A673 (cell line): Measurements from ENCODE around the gene PXDN.

ENCODE experiments used
- EZH2 ChIP-seq: fragments of 200-600 bp; sonication (generic); IDR thresholded peaks from 2 replicates; pipeline ENCODE4 v1.6.1; 2017; ENCODE audit warnings: borderline replicate concordance, low read depth, mild to moderate bottlenecking, mixed read lengths, antibody characterized with exemption, low read length; ENCODE audit not compliant: poor library complexity, severe bottlenecking
- TF ChIP-seq, protein P1 (sequence below): fragments of 300-800, 200-600 bp; sonication (generic); conservative IDR thresholded peaks from 2 replicates; pipeline ENCODE4 v1.5.1; 2017; ENCODE audit warnings: low read depth, mild to moderate bottlenecking, antibody characterized with exemption, low read length, moderate library complexity, mixed read lengths

DNA sequence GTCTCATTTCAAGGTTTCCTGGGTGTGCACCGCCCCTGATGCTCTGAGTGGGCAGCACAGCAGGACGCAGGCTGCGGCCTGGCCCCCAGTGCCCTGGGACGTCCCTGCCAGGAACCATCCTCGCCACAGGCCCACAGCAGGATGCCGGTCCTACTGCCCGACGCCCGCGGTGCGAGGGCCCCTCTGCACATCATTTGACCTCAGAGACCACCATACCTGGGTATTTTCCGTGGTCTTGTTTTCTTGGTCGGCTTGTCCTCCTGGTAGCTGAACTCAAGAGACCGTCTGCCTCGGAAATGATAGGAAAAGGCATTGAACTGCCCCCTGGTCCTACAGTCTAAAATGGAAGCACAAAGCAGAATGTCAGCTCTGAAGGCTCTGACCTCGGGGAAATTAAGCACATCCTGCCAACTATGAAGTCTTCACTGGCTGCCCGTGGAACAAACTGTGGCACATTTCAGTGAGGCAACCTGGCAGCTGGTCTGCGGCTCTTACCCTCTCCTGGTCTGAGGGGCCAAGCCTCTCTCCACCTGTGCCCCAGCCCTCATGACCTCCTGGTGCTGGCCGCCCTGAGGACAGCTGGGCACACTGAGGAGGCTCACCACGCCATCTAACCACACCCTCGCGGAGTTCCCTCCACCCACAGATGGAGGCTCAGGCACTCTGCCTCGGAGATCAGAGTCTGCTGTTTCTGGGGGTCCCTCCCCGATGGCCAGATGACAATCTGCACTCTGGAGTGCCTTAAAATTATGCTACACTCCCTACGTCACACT lies 105.0 kb downstream of the PXDN start:
- TF ChIP-seq, protein P1, sequence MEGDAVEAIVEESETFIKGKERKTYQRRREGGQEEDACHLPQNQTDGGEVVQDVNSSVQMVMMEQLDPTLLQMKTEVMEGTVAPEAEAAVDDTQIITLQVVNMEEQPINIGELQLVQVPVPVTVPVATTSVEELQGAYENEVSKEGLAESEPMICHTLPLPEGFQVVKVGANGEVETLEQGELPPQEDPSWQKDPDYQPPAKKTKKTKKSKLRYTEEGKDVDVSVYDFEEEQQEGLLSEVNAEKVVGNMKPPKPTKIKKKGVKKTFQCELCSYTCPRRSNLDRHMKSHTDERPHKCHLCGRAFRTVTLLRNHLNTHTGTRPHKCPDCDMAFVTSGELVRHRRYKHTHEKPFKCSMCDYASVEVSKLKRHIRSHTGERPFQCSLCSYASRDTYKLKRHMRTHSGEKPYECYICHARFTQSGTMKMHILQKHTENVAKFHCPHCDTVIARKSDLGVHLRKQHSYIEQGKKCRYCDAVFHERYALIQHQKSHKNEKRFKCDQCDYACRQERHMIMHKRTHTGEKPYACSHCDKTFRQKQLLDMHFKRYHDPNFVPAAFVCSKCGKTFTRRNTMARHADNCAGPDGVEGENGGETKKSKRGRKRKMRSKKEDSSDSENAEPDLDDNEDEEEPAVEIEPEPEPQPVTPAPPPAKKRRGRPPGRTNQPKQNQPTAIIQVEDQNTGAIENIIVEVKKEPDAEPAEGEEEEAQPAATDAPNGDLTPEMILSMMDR: no peak
- no peak for TF ChIP-seq EZH2
